Brain microvascular endothelial cell (primary cell): ENCODE results near the gene SNPH.

Experiments used
- DNase-seq: peaks from one replicate; pipeline ENCODE4 v3.0.0-alpha.2; 2020
- H3K27ac ChIP-seq: fragments of 250-450 bp; sonication (Bioruptor Pico); 2 replicates; pipeline ENCODE4 v1.5.1; 2020; ENCODE audit warnings: mild to moderate bottlenecking, moderate library complexity
- H3K27me3 ChIP-seq: fragments of 250-450 bp; sonication (Bioruptor Pico); replicated peaks from 2 replicates; pipeline ENCODE4 v1.5.1; 2020; ENCODE audit warnings: mild to moderate bottlenecking
- H3K36me3 ChIP-seq: fragments of 250-450 bp; sonication (Bioruptor Pico); replicated peaks from 2 replicates; pipeline ENCODE4 v1.5.1; 2020; ENCODE audit warnings: mild to moderate bottlenecking
- H3K4me3 ChIP-seq: 2 replicates; pipeline ENCODE4 v1.5.1; 2011; ENCODE audit warnings: low read depth, mild to moderate bottlenecking, control low read depth, low read length, moderate library complexity
- CTCF ChIP-seq: IDR thresholded peaks from 2 replicates; pipeline ENCODE4 v1.5.1; 2011; ENCODE audit warnings: low read depth, mild to moderate bottlenecking, moderate library complexity, low read length, control low read depth, inconsistent platforms; ENCODE audit errors: missing control alignments
- in situ Hi-C: cut with HindIII; loops from 2 replicates; pipeline ENCODE4 v1.10.0; 2017; ENCODE audit warnings: low sequenced_read_pairs, low pct_ligation_motif_present

The SNPH gene

GRCh38 chr20:1287787-1288569, 21.9 kb downstream of the SNPH start:
- Histone ChIP-seq H3K4me3 (no peak overlapping the region), H3K27ac (no peak overlapping the region), H3K36me3 (no peaks in the 10 kb centered on the region), H3K27me3 (no peaks in the 10 kb centered on the region)
- no peak for DNase-seq
- no peak for TF ChIP-seq CTCF
- in situ Hi-C loops: no loop called here

GRCh38 chr20:1291191-1291741, 25.2 kb downstream of the SNPH start:
- in situ Hi-C loops: no loop called here
- no peaks in the 10 kb centered on the region for H3K27me3 ChIP-seq
- no peaks in the 10 kb centered on the region for H3K36me3 ChIP-seq
- no peak overlapping the region for H3K4me3 ChIP-seq
- no peak overlapping the region for H3K27ac ChIP-seq
- TF ChIP-seq CTCF: no peak
- peak; percentile 26 for DNase-seq

- in situ Hi-C loops: no loop called here
- Histone ChIP-seq H3K27me3 (no peaks in the 10 kb centered on the region), H3K27ac (no peak overlapping the region), H3K4me3 (no peak overlapping the region), H3K36me3 (no peaks in the 10 kb centered on the region)
- DNase-seq: no peak
- no peak for TF ChIP-seq CTCF
These were observed 26.5 kb downstream of the SNPH start for GRCh38 chr20:1292620-1293019.

- no peak overlapping the region for H3K4me3 ChIP-seq
- H3K36me3 ChIP-seq: no peaks in the 10 kb centered on the region
- TF ChIP-seq CTCF: no peak
- DNase-seq: no peak
- in situ Hi-C loops: no loop called here
- H3K27ac ChIP-seq: no peak overlapping the region
- H3K27me3 ChIP-seq: no peaks in the 10 kb centered on the region
These were observed 27.7 kb downstream of the SNPH start for GRCh38 chr20:1293641-1294379.

GRCh38 chr20:1294497-1294896, 28.4 kb downstream of the SNPH start:
- DNase-seq: no peak
- in situ Hi-C loops: no loop called here
- Histone ChIP-seq H3K36me3 (no peaks in the 10 kb centered on the region), H3K27me3 (no peaks in the 10 kb centered on the region), H3K4me3 (no peak overlapping the region), H3K27ac (no peak overlapping the region)
- TF ChIP-seq CTCF: no peak
